Measurements from ENCODE around the gene KCNQ2. TPM values are rescaled to one million over a fixed set of nuclear protein-coding genes. Genes with fewer than 3 reads are reported as not detected.

KCNQ2 gene
- total RNA-seq, 2 experiments from 2014 or later: not detected

DNA sequence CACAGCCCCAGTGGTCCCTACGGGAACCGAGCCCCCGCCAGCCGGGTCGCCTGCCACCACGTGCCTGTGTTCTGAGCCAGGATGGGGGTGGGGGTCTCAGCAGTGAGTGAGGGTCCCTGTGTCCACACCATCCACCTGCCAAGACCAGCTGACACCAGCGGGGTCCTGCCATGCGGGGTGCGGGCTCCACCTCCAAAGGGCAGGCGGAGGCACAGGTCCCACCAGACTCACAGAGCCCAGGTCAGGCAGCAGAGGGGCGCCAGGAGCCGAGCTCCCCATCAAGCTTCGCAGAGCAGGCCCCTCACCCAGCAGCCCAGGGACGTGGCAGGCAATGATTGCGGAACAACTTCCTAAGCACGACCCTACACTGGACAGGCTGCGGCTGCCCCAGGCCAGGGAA is 50.5 kb downstream of the KCNQ2 start:
- CTCF ChIA-PET: no interaction called here
- no peak overlapping the region for H3K27ac Mint-ChIP-seq
- H3K36me3 Mint-ChIP-seq (ENCODE audit: low read depth): no peaks in the 10 kb centered on the region
- POLR2A ChIA-PET: no interaction called here
- H3K4me1 Mint-ChIP-seq: no peaks in the 10 kb centered on the region
- H3K27me3 Mint-ChIP-seq: no peaks in the 10 kb centered on the region
- no peaks in the 10 kb centered on the region for H3K9me3 Mint-ChIP-seq
- no peak for DNase-seq
- no peak overlapping the region for H3K4me3 Mint-ChIP-seq

DNA sequence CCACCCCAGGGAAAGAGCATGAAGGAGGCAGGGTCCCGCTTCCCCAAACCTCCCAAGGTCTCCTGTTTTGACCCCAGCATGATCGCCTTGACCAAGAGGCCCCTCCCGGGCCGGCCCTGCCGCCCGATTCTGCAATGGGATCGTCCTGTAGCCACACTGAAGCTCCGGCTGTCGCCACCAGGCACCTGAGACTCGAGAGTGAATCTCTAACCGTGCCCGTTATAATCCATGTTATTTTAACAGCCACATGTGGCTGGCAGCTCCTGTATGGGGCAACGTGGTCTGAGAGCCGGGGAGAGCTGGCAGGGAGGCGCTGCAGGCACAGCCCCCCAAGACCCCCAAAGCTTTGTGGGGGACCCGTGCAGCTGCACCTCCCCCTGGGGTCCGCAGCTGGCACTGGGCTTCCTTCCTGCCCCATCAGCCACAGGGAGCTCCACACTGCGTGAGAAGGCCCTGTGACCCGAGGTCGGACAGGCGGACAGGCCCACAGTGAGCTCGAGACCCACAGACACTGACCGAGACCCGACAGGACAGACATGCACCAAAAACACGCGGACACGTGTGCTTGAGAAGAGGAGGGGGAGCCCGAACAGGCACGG is 51.3 kb downstream of the KCNQ2 start:
- POLR2A ChIA-PET: no interaction called here
- DNase-seq: no peak
- CTCF ChIA-PET: no interaction called here

DNA sequence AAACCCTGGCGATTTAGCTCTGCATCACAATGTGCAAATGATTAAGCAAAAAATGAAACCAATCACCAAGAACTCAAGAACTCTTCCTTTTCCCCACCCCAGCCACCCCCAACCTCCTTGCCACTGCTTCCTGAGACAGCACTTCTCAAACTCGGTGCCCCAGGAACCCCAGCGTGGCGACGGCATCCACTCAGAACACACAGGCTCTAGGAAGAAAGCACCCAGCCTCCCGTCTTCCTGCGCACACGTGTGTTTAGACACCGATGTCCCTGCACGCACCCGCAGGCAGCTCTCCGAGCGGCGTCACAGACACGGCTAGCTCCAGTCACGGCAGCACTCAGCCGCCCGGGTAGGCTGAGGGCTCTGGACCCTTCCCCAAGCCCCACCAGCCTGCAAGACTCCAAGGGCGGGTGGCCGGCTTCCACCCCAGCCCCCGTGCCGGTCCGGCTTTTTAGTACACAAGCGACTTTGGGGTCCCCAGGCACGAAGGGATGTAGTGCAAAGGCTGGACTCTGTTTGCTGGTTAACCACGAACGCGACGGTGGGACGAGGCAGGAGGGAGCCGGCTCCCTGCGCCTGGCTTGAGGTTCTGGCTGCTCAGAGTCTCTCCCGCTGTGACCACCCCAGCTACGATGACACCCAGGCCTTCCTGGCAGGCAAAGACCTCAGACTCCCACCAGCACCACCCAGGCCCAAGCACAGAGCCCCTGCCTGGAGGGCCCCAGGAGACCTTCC is 51.9 kb downstream of the KCNQ2 start:
- no peaks in the 10 kb centered on the region for H3K36me3 Mint-ChIP-seq (ENCODE audit: low read depth)

More for the DNA sequence above, 51.3 kb downstream of the KCNQ2 start:
- Mint-ChIP-seq H3K27me3 (no peaks in the 10 kb centered on the region), H3K36me3 (ENCODE audit: low read depth) (no peaks in the 10 kb centered on the region), H3K9me3 (no peaks in the 10 kb centered on the region), H3K4me1 (no peaks in the 10 kb centered on the region), H3K4me3 (no peak overlapping the region), H3K27ac (no peak overlapping the region)

DNA sequence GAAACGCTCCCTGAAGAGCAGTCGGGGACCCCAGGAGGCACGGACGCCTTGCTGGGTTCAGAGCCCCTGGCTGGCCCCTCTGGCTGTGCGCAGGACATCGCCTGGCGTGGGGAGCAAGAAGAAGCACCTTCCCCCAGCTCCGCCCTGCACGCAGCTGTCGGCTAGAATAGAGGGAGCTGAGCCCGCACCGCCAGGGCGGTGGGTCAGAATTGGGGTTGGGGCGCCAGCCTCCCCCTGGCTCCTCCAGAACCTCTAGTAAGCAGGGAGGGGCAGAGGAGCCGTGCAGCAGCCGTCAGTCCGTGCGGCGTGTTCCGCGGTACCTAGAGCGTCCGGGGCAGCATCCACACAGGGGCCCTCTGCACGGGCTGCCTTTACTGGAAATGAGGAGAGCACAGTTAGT is 53.2 kb downstream of the KCNQ2 start:
- POLR2A ChIA-PET: no interaction called here
- Mint-ChIP-seq H3K36me3 (ENCODE audit: low read depth) (no peaks in the 10 kb centered on the region), H3K27ac (no peak overlapping the region), H3K9me3 (no peaks in the 10 kb centered on the region), H3K4me3 (no peak overlapping the region), H3K4me1 (no peaks in the 10 kb centered on the region), H3K27me3 (no peaks in the 10 kb centered on the region)
- DNase-seq: no peak
- CTCF ChIA-PET: no interaction called here

More for the DNA sequence above, 51.9 kb downstream of the KCNQ2 start:
- POLR2A ChIA-PET: no interaction called here
- CTCF ChIA-PET: no interaction called here
- no peak for DNase-seq
- Mint-ChIP-seq H3K4me3 (no peak overlapping the region), H3K4me1 (no peaks in the 10 kb centered on the region), H3K9me3 (no peaks in the 10 kb centered on the region), H3K27ac (no peak overlapping the region), H3K27me3 (no peaks in the 10 kb centered on the region)

DNA sequence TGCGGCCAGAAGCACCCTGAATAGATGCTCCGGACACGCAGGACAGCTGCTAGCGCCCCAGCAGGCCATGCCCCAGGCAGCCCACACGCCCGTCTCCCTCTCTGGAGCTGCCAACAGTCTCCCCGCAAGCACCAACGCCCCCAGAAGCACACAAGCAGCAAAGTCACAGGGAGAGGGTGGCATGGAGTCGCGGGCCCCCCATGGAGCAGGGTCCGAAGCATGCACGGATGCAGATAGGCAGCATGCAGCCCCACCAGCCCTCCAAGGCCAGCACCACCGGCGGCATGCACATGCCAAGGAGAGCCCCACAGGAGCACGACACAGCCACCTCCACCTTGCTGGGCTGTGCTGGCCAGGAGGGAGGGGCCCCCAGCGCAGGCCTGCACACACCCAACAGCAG is 53.8 kb downstream of the KCNQ2 start:
- Mint-ChIP-seq H3K27me3 (no peaks in the 10 kb centered on the region), H3K4me1 (no peaks in the 10 kb centered on the region), H3K4me3 (no peak overlapping the region), H3K9me3 (no peaks in the 10 kb centered on the region), H3K36me3 (ENCODE audit: low read depth) (no peaks in the 10 kb centered on the region), H3K27ac (no peak overlapping the region)
- POLR2A ChIA-PET: no interaction called here
- CTCF ChIA-PET: no interaction called here
- no peak for DNase-seq

DNA sequence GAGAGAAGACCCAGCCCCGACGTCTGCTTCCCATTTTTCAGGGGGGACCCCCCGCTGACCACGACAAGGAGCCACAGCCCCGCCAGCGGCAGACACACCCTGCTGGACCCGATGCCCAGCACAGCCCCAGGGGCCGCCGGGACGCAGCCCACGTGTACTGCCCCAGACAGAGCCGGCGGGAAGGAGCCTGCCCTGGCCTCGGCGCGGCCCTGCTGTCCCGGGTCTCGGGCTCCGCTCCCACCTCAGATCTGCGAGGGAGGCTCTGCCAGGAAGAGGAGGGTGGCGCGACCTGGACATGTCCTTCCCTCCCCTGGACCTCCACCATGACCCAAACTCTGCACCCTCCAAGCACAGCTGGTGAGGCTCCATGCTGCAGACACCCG is 54.7 kb downstream of the KCNQ2 start:
- no peaks in the 10 kb centered on the region for H3K36me3 Mint-ChIP-seq (ENCODE audit: low read depth)
- POLR2A ChIA-PET: no interaction called here
- CTCF ChIA-PET: no interaction called here

DNA sequence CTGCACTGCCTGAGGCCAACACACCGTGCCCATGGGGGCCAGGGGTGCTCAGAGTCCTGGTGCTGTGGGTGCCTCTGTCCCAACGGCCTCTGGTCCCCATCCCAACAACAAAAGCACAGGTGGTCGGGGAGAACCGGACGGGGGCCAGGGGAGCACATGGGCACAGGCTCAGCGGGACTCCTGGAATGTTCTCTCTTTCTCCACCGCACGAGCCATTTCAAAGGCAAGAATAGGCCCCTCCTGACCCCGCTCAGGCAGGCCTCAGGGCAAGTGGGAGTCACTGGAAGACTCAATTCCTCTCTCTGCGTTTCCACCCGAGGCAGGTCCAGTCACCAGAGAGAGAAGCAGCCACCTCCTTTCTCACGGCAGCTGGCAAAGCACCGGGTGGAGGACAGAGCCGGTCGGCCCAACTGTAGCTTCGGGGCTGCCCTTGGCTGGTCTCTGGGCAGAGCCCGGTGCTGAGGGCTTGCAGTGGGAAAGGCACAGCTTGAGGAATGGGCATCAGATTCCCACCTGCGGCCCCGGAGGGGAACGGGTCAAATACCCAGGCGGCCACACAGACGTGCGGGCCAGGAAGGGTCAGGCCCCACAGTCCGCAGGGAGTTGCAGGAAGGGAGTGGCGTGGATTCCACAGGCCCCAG is 55.2 kb downstream of the KCNQ2 start:
- Mint-ChIP-seq H3K4me1 (peaks cover 3% of the 10 kb centered on the region), H3K9me3 (no peaks in the 10 kb centered on the region), H3K27ac (no peak overlapping the region), H3K27me3 (no peaks in the 10 kb centered on the region), H3K36me3 (ENCODE audit: low read depth) (no peaks in the 10 kb centered on the region), H3K4me3 (no peak overlapping the region)
- no peak for DNase-seq
- POLR2A ChIA-PET: no interaction called here
- CTCF ChIA-PET: no interaction called here

More for the DNA sequence above, 54.7 kb downstream of the KCNQ2 start:
- H3K4me3 Mint-ChIP-seq: no peak overlapping the region
- peaks cover 2% of the 10 kb centered on the region for H3K4me1 Mint-ChIP-seq
- H3K27me3 Mint-ChIP-seq: no peaks in the 10 kb centered on the region
- no peak for DNase-seq
- H3K27ac Mint-ChIP-seq: no peak overlapping the region
- no peaks in the 10 kb centered on the region for H3K9me3 Mint-ChIP-seq

DNA sequence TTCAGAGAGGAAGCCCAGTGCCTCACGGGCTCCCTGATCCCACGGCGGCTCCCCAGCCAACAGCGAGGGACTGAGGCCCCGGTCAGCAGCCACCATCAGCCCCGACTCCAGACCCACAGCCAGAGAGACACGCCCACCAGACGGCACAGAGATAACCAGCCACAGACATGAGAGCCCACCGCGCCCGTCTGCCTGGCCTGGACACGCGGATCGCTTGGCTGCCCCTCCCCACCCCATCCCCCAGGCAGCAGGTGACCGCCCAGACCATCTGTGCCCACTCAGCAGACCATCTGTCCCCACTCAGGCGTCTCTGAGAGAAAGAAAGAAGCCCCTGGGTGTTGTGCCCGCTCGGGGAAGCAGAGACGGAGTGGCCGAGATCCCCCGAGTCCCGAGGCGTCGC is 55.8 kb downstream of the KCNQ2 start:
- Mint-ChIP-seq H3K4me3 (no peak overlapping the region), H3K27me3 (no peaks in the 10 kb centered on the region), H3K4me1 (peaks cover 7% of the 10 kb centered on the region), H3K36me3 (ENCODE audit: low read depth) (no peaks in the 10 kb centered on the region), H3K27ac (no peak overlapping the region), H3K9me3 (no peaks in the 10 kb centered on the region)
- CTCF ChIA-PET: no interaction called here
- DNase-seq: no peak
- POLR2A ChIA-PET: no interaction called here

DNA sequence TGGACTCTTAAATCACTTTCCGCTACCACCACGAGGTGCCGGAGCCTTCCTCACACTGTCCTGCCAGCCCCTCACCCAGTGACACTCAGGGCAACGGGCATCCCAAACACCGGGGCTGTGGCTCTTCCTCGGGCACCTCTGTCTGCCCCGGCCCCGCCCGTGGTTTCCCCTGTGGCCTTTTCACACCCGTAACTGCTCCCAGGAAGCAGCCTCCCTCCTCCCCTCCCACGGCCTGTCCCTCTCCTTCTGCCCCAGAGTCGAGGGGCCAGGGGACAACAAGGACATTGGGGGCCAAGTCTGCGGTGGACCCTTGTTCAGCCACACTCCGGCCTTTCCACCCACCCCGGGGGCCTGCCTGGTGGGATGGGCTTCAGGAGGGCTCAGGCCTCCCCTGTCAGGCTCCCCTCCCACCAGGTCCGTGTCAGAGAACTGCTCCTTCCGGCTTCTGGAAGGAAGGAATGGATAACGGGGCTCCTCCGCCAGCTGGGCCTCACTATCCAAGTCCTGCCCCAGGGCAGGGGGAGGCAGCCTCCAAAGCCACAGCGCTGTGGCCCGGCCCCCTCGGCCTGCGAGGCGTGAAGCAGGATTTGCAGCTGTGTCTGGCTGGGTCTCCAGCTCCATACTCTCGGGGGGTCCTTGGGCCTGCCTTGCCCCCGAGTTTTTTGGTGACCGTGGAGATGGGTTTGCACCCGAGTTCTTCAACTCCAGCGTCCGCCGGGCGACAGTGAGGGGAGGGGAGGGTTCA is 56.6 kb downstream of the KCNQ2 start:
- no peak overlapping the region for H3K27ac Mint-ChIP-seq
- no peak overlapping the region for H3K4me3 Mint-ChIP-seq
- peaks cover 9% of the 10 kb centered on the region for H3K4me1 Mint-ChIP-seq
- ChIA-PET CTCF (no interaction called here), POLR2A (no interaction called here)
- no peak for DNase-seq
- H3K27me3 Mint-ChIP-seq: no peaks in the 10 kb centered on the region
- no peaks in the 10 kb centered on the region for H3K9me3 Mint-ChIP-seq
- no peaks in the 10 kb centered on the region for H3K36me3 Mint-ChIP-seq (ENCODE audit: low read depth)

DNA sequence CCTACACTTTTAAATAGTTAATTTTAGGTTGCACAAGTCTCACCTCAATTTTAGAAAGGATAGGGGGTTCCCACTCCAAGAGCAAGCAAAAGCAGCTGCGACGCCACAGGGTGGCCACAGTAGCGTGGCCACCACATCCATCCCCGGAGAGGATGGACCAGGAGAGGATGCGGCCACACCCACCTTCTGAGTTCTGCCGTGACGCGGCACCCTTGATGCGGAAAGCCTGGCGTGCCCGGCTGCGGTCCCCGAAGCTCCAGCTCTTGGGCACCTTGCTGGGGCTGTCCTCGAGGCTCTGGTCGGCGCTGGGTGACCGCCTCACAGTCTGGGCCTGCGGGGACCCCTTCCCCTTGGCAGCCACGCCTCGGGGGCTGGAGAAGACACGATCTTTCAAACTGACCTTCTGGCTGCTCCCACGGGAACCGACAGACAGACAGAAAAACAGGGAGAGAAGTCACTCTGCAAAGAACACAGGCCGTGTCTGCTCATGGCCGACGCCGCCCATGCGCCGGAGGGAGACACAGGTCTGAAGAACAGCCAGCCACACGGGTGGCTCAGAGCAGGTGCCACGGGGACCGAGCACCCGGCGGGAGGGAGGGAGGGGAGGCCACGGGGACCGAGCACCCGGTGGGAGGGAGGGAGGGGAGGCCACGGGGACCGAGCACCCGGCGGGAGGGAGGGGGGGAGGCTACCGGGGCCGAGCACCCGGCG is 57.6 kb downstream of the KCNQ2 start:
- POLR2A ChIA-PET: no interaction called here
- CTCF ChIA-PET: no interaction called here
- Mint-ChIP-seq H3K36me3 (ENCODE audit: low read depth) (no peaks in the 10 kb centered on the region), H3K27me3 (no peaks in the 10 kb centered on the region), H3K4me1 (peaks cover 9% of the 10 kb centered on the region), H3K4me3 (no peak overlapping the region), H3K9me3 (no peaks in the 10 kb centered on the region), H3K27ac (no peak overlapping the region)
- DNase-seq: no peak

DNA sequence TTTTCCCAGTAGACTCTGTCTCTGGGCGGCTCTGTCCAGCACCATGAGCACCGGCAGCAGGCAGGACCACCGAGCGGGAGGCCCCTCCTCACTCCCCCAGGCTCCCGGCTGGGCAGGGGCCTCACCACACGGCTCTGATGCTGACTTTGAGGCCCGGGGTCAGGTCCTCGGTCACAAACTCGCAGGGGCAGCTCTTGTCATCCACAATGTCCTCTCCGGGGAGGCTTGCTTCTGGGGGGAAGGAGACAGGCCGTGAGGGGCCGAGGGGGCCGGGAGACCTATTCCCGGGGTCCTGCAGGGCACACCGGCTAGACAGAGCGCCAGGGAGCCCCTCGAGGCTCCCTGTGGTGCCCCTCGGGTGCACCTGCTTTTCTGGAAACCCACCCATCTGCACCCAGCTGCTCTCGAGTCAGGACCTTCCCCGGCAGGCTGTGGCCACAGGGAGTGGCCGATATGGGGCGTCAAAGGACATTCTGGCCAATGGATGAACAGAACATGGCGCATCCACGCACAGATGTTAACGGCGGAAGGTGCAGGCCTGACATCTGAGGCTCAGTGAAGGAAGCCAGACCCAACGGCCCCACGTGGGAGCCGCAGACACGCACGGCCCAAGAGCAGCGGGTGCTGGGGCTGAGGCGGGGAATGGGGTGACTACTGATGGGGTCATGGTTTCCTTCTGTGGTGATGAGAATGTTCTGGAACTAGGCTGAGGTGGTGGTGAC is 58.3 kb downstream of the KCNQ2 start:
- ChIA-PET POLR2A (no interaction called here), CTCF (no interaction called here)
- Mint-ChIP-seq H3K4me3 (no peak overlapping the region), H3K36me3 (ENCODE audit: low read depth) (no peaks in the 10 kb centered on the region), H3K27me3 (no peaks in the 10 kb centered on the region), H3K9me3 (peaks cover under 1% of the 10 kb centered on the region), H3K4me1 (peaks cover 9% of the 10 kb centered on the region), H3K27ac (no peak overlapping the region)
- no peak for DNase-seq

DNA sequence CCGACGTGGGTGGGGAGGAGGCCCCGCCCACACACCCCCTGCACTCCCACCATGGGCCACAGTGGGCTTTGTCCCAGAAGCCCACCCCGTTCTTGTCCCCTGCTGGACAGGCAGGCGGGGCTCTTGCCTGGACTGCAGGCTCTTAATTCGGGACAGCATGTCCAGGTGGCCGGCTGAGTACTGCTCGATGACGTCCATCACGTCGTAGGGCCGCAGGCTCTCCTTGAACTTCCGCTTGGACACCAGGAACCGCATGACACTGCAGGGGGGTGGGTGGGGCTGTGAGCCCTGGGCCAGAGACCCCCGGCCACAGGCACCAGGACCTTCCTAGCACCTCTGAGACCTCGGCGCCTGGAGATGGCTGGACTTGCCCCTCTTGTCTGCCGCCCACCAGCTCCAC is 59.1 kb downstream of the KCNQ2 start:
- Mint-ChIP-seq H3K27ac (no peak overlapping the region), H3K27me3 (no peaks in the 10 kb centered on the region), H3K9me3 (peaks cover 4% of the 10 kb centered on the region), H3K4me3 (no peak overlapping the region), H3K4me1 (peaks cover 9% of the 10 kb centered on the region), H3K36me3 (ENCODE audit: low read depth) (no peaks in the 10 kb centered on the region)
- CTCF ChIA-PET: no interaction called here
- DNase-seq: no peak
- POLR2A ChIA-PET: no interaction called here

DNA sequence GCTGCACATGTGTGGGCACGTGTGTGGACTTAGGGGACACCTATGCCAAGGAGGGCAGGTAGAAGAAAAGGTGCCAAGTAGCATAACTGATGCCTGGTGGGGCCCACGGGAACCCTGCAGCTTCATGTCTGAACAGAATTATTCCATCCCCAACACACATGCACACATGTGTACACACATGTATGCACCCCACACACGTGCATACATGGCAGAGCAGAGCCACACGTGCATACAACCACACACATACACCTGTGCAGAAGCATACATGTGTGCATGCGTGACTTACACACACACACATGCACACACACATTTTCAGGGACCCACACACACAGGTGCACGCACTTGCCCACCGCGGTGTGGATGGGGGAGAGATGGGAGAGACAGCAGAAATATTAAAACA is 59.6 kb downstream of the KCNQ2 start:
- POLR2A ChIA-PET: no interaction called here
- no peak overlapping the region for H3K4me3 Mint-ChIP-seq
- H3K4me1 Mint-ChIP-seq: peaks cover 9% of the 10 kb centered on the region
- H3K27ac Mint-ChIP-seq: no peak overlapping the region
- no peaks in the 10 kb centered on the region for H3K27me3 Mint-ChIP-seq
- peaks cover 4% of the 10 kb centered on the region for H3K9me3 Mint-ChIP-seq
- CTCF ChIA-PET: no interaction called here
- DNase-seq: no peak
- H3K36me3 Mint-ChIP-seq (ENCODE audit: low read depth): no peaks in the 10 kb centered on the region
